ENCODE measurements around the gene EARS2. TPM values are rescaled to one million over a fixed set of nuclear protein-coding genes. Genes with fewer than 3 reads are reported as not detected.
"Not testable (repeated sequence)": the region's sequence is repeated elsewhere in the genome, so short reads cannot be mapped to it uniquely, and the experiment has no call there.

Gene EARS2
- total and polyA plus RNA-seq, 12 donors = 20.0 to 85.7 (median 33.5) TPM

- Histone ChIP-seq H3K4me1 (replicated peaks in 1 of 2) (peaks cover 12 to 21% of the 10 kb centered on the region in 2 donors), H3K36me3 (replicated peaks in 1 of 2) (no peaks in the 10 kb centered on the region), H3K9me3 (replicated peaks in 1 of 3) (no peaks in the 10 kb centered on the region), H3K27ac (no peak overlapping the region), H3K27me3 (no peaks in the 10 kb centered on the region), H3K4me3 (no peak overlapping the region)
- TF ChIP-seq CTCF (IDR thresholded peaks at IDR 0.05) = no peak
- TF ChIP-seq POLR2A (IDR thresholded peaks at IDR 0.05) = no peak
- DNase-seq = no peak
- intact Hi-C loops (cut with DNase I) = no loop called here
- 90 to 93% (median 92%) methylated on average over 7 of the region's 7 CpGs for WGBS, 4 donors
Observed at GRCh38 chr16:23511731-23512130, 45.4 kb downstream of the EARS2 start.

DNA sequence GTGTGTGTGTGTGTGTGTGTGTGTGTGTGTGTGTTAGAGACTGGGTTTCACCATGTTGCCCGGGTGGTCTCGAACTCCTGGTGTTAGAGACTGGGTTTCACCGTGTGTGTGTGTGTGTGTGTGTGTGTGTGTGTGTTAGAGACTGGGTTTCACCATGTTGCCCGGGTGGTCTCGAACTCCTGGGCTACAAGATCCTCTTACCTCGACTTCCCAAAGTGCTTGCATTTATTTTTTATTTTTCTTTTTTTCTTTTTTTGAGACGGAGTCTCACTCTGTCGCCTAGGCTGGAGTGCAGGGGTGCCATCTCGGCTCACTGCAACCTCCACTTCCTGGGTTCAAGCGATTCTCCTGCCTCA is 46.3 kb downstream of the EARS2 start:
- H3K27me3 ChIP-seq; DNase-seq; H3K9me3 ChIP-seq (replicated peaks in 1 of 3); H3K36me3 ChIP-seq (replicated peaks in 1 of 2); intact Hi-C loops (cut with DNase I): not testable (repeated sequence)
- peak overlapping the region in 3 of 5 donors; percentile 91 to 96 (median 93) for H3K27ac ChIP-seq
- 71 to 80% (median 77%) methylated on average over 8 to 10 of the region's 10 CpGs for WGBS, 4 donors
- peak overlapping the region in 2 of 4 donors; percentile 77 to 95 for H3K4me3 ChIP-seq
- peaks cover 17 to 29% of the 10 kb centered on the region in 2 donors for H3K4me1 ChIP-seq (replicated peaks in 1 of 2)

DNA sequence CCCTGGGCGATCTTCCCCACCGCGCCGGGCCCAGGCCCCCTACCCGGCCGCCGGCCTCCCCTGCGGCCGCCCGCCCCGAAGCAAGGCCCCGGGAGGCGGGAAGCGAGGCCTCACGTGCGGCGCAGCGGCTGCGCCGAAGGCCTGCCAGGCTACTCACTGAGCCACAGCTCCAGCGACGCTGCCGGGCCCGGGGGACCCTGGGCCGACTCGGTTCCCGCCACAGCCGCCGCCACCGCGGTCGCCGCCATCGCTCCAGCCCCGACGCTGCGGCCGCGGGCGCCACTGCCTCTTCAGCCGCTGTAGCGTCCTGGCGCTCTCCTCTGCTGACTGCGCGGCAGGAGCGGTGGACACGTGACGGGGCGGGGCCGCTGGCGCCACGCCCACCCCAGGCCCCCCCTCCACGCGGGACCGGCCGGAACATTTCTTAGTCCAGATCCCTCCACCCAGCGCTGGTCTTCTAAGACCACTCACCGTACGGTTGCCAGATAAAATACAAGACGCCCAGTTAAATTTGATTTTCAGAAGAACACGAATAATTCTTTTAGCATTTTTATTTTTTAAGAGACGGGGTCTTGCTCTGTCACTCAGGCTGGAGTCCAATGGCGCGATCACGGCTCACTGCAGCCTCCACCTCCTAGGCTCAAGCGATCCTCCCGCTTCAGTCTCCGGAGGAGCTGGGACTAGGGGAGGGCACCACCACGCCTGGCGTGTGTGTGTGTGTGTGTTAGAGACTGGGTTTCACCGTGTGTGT is 46.8 kb downstream of the EARS2 start, which contains the start of gene GGA2:
GGA2 (minus strand) TSS at position 331 of the 751 bp plus-strand sequence; CDS start at position 248, 83 bp downstream.
- peak within 1 kb of the TSS; percentile 48 to 95 (median 78) for H3K4me3 ChIP-seq
- intact Hi-C loops (cut with DNase I) = no loop called here

GRCh38 chr16:23509782-23510163 is 47.4 kb downstream of the EARS2 start:
- peak overlapping the region in 4 of 5 donors; percentile 81 to 96 (median 92) for H3K27ac ChIP-seq
- TF ChIP-seq POLR2A (IDR thresholded peaks at IDR 0.05) (no peak), CTCF (IDR thresholded peaks at IDR 0.05) (no peak)
- 0 to 3% (median 0%) methylated on average over 8 to 17 of the region's 17 CpGs for WGBS, 4 donors
- H3K9me3 ChIP-seq (replicated peaks in 1 of 3) = no peaks in the 10 kb centered on the region
- H3K36me3 ChIP-seq (replicated peaks in 1 of 2) = no peaks in the 10 kb centered on the region
- intact Hi-C loops (cut with DNase I) = loop anchor here in 1 of 2 donors (10.0 kb wide), 1 partner anchor 45 kb away; the partner anchor contains the start of genes EARS2 and UBFD1
- peaks cover 24 to 39% of the 10 kb centered on the region in 2 donors for H3K4me1 ChIP-seq (replicated peaks in 1 of 2)
- H3K4me3 ChIP-seq = peak overlapping the region in 3 of 4 donors; percentile 77 to 95 (median 78)
- no peaks in the 10 kb centered on the region for H3K27me3 ChIP-seq
- peak in 4 of 7 donors; percentile 48 to 60 (median 56) for DNase-seq

More for the DNA sequence above, 46.8 kb downstream of the EARS2 start, which contains the start of gene GGA2:
- H3K27me3 ChIP-seq = no peaks in the 10 kb centered on the region
- H3K36me3 ChIP-seq (replicated peaks in 1 of 2) = no peaks in the 10 kb centered on the region
- peak within 1 kb of the TSS in 4 of 5 donors; percentile 81 to 96 (median 92) for H3K27ac ChIP-seq
- peak; percentile 78 to 92 (median 86) for DNase-seq
- WGBS, 4 donors = 0 to 1% (median 1%) methylated on average over 4 to 71 of the region's 71 CpGs
- peaks cover 18 to 34% of the 10 kb centered on the region in 2 donors for H3K4me1 ChIP-seq (replicated peaks in 1 of 2)
- TF ChIP-seq CTCF (IDR thresholded peaks at IDR 0.05) (peak in 2 of 6 experiments; percentile 14 to 37), POLR2A (IDR thresholded peaks at IDR 0.05) (peak; percentile 85 to 97)
- H3K9me3 ChIP-seq (replicated peaks in 1 of 3) = no peaks in the 10 kb centered on the region

All from adrenal gland (tissue), 12 donors.